ENCODE data around the gene ANKMY2.

Gene ANKMY2

GRCh38 chr7:16657656-16658279 lies 12.2 kb upstream of the ANKMY2 start:
- DNase-seq = no peak

DNA sequence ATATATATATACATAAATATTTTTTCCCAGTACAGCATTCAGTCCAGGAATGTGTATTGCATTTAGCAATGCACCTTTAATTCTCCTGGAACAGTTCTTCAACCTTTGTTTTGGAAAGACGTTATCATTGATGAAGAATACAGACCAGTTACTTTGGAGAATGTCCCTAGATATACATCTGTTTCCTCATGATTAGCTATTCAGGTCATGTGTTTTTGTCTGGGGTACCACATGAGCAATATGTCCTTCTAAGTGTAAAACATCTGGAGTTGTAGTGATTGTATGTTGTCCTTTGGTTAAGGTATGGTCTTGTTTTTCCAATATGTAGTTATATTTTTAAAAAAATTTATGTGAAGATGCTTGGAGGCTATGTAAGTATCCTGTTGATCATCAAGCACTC lies 10.6 kb upstream of the ANKMY2 start:
- no peak for DNase-seq

GRCh38 chr7:16655394-16655793 lies 9.8 kb upstream of the ANKMY2 start:
- no peak for DNase-seq

- DNase-seq = no peak
Measured at GRCh38 chr7:16652888-16653287, 7.3 kb upstream of the ANKMY2 start.

- DNase-seq = no peak
Measured at GRCh38 chr7:16652240-16652583, 6.7 kb upstream of the ANKMY2 start.

- DNase-seq = no peak
Measured at GRCh38 chr7:16651396-16652239, 6.1 kb upstream of the ANKMY2 start.

GRCh38 chr7:16650266-16650665 lies 4.7 kb upstream of the ANKMY2 start:
- no peak for DNase-seq

GRCh38 chr7:16649196-16649595 lies 3.6 kb upstream of the ANKMY2 start:
- DNase-seq = no peak

DNA sequence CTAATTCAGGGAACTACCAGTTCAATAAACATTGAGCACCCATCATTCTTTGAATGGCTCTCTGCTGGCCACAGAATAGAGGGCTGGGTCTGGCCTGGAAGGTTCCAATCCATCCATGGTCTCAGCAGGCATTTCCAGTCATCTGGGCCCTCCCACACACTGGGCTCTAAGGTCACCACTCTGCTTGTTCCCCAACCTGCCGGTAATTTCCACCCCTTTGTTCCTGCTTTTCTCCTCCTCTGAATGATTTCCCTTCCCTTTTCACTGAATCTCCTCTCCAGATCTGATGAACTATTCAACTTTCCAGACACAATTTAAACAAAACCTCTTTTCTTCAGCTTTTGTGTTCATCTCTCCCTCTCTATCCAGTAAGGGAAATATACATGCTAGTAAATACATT lies 3.0 kb upstream of the ANKMY2 start:
- no peak for DNase-seq

DNA sequence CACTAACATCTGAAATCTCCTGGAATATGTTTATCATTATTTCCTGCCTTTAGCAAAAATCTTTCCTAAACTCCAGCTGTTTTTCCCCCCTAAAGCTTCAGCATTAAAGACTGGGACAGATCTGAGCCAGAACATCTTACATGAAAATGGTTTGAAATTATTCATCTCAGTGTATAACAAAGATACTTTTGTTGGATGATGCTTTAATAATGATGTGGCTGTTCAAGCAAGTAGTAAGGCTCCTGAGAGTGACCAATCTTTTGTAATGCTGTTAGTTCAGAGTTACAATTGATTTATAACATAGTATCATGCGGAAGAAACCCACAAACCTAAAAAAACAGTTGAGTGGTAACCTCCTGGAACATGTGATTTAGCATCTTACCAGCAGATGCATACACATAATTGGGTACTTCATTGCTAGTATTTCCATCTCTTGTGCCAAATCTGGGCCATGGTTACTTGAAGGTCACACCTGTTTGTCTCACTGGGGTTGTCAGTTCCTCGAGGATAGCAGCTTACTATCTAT lies 1.9 kb upstream of the ANKMY2 start:
- DNase-seq = no peak

GRCh38 chr7:16646472-16647072 lies 1.0 kb upstream of the ANKMY2 start:
- no peak for DNase-seq

- no peak for DNase-seq
Measured at GRCh38 chr7:16644636-16645592, 640 bp downstream of the ANKMY2 start.

DNA sequence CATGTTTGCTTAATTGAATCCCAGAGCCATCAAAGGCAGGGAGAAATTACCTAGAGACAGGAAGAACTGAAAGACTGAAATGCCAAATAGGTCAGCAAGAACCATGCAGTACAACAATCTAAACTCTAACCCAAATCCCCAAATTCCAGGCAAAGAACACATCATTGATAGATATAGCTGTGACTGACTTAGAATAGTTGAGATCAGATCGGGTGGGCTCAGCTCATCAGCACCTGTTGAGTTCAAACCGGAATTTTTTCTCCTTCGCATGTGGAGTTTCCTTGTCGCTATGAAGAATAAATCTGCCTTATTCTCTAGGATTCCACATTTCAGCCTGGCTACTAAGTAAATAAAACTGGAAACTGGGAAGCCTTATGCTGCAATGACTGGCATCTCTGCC lies 1.4 kb downstream of the ANKMY2 start:
- DNase-seq = no peak

- DNase-seq = no peak
Measured at GRCh38 chr7:16638282-16639280, 7.0 kb downstream of the ANKMY2 start.

GRCh38 chr7:16637379-16637778 lies 8.2 kb downstream of the ANKMY2 start:
- no peak for DNase-seq

DNA sequence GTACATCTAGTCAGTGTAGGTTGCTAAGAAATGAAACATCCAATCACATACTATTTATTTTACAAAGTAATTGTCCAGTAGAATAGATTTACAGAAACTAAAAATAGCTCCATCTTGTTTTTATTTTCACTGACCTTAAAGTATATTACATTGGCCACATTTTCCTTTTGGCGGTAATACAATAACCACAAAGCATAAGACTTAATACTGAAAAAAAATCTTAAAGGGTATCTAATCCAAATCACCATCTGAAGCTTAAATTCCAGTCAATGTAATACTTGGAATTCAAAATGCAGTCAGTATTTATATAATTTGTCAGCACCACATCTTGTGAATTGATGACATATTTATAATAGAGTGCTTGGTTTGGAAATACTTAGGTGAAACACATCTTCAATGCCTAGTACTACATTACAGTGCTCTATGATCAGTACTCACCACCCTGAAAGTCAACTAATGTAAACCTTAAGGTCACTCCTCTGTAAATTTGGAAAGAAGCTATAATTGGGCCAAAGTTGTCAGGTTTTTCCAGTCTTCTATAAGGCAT lies 8.9 kb downstream of the ANKMY2 start:
- DNase-seq = no peak

DNA sequence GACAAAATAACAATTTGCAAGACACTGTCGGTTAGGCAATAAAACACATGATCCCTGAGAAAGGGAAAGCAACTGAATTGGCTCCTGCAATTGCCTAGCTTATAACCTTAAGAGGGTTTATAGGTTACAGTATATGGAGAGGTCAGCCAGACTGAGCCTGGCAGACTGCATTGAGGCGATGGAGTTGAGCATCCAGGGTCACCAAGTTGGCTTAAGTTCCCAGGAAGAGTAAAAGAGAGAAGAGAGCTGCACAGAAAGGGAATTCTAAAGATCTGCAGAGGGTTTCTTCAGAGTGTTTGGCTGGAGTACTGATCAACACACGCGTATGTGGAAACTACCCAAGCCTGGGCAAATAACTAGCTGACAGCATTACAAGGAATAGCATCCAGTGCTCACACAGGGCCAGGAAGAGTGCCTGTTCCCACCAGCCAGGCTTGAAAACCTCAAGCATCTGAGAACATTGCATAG lies 11.2 kb downstream of the ANKMY2 start:
- no peak for DNase-seq

GRCh38 chr7:16630654-16631053 lies 14.9 kb downstream of the ANKMY2 start:
- DNase-seq = no peak

DNA sequence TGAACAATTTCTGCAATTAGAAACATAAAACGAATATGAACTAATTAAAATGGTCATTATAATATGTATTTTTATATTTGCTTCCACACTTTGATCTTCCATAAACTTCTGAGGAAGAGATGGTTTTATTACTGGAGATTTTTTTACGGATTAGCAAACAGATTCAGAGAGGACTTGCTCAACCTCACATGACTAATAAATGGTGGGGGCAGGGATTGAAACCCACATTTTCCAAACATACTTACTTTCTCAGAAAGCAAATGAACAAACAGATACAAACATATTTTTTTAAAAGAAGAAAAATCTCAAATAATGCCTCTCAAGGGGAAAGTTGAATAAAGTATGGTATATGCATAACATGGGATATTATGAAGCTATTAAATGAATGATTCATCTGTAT lies 18.3 kb downstream of the ANKMY2 start:
- no peak for DNase-seq

GRCh38 chr7:16626388-16626787 lies 19.2 kb downstream of the ANKMY2 start:
- DNase-seq = no peak

DNA sequence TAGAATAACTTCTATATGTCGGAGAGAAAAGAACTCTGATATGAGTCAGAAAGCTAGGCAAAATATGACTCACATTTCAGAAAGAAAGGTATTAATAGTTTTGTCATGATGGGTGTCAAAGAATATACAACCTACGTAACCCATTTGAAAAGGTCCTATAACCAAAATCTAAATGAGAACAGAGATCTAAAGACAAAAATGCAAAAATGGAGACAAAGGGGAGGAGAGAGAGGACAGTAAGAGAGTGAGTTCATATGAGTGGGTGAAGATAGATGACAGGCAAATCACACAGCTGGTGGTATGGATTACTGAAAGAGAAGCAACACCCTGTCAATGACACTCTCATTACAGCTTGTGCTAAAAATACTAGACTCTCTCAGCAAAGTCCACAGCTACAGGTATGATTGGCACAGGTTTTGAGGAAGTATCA lies 25.6 kb downstream of the ANKMY2 start:
- no peak for DNase-seq

Data from NCI-H1694 treated with DMSO at 0.1 percent for 48 hours (cell line).